NCI-H1105 (cell line): ENCODE results near the gene GAL3ST1.

Experiments
- DNase-seq: peaks from one replicate; lab custom pipeline; 2025; lab: John Stamatoyannopoulos, UW

GAL3ST1 gene

DNA sequence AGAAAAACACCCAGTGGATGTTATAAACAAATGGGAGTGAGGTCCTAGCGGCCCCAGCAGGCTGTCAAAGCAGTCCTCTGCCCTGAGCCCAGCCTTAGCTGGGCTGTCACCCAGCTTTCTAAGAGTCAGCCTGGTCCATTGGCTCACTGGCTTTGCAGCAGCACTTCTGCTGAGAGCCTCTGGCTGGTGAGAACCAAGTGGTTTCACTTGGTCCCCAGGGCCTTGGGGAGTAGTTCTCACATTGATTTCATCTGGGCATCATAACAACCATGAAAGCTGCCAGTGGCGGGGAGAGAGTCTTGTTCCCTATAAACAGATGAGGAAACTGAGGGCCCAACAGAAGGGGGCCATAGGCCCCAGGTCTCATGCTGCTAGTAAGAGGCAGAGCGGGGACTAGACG is 39.3 kb downstream of the GAL3ST1 start:
- no peak for DNase-seq

DNA sequence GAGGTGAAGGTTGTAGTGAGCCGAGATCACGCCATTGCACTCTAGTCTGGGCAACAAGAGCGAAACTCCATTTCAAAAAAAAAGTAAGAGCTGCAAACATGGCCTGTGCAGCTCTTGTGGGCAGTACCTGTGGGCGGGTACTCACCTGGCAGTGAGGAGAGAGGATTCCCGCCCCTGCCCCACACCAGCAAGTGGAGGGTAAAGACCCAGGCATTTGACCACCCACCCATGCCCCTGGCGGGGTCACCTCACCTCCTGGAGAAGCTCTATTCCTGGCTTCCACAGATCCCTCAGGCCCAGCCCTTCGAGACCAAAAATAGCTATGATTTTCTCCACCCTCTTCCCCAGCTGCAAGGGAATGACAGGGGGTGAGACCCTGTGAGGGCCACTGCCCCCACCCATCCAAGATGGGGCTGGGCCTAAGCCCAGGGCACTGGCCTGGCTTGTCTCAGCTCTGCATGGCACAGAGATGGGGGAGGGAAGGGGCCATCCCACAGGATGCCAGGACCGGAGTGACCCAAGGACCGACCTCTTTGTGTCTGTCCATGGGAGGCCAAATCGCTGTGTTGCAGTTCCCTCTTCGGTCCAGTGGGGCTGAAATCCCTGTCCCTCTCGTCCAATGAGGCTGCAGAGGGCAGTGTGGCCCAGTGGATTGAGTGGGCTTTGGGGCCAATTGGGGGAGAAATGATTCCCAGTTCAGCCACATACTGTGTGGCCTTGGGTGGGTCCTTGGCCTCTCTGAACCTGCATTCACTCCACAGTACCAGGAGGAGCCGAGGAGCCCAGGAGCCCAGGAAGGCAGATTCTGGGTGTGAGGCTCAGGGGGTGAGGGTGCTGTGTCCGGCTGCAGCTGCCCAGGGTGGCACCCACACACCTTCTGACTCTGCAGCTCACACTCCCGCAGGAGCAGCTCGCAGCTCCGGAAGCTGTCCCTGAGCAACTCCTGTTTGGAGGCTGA is 42.5 kb downstream of the GAL3ST1 start:
- no peak for DNase-seq

DNA sequence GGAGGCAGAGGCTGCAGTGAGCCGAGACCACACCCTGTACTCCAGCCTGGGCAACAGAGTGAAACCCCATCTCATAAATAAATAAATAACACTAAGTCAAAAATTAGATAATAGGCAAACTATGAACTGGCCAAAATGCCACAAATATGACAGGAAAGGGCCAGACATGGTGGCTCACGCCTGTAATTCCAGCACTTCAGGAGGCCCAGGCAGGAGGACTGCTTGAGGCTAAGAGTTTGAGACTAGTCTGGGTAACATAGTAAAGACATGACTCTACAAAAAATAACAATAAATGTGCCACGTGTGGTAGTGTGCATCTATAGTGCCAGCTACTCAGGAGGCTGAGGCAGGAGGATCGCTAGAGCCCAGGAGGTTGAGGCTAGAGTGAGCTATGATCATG is 47.8 kb downstream of the GAL3ST1 start:
- no peak for DNase-seq

DNA sequence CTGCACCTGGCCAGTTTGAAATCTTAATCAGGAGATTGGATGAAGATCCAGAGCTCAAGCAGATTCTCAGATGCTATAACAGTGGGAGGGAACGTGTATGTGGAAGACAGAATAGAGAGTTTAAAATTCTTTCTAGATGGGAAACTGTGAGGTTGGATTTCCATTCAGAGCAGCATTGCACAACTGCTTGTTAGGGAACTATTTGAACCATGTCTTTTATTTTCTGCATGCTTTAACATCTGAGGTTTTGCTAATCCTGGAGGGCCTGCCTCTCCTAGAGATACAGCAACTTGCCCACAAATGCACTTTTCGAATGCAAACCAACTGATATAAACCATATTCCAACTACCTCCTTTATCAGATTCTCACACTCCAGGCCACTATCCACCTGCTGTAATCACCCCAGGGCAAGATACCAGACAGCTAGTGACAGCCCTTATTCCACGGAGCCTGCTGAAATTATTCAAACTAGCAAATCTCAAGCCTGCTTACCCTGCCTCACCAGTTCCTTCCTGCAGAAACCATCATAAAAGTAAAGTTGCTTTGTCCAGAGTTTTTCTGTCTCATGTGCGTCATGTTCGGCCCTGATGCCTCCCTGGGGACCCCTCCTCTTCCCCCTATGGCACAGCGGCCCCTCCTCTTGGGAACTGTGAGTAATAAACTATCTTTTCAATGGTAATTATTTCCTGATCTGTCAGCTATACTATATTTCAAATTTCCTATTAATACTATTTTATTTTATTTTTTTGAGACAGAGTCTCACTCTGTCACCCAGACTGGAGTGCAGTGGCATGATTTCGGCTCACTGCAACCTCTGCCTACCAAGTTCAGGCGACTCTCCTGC is 50.6 kb downstream of the GAL3ST1 start:
- DNase-seq = no peak

DNA sequence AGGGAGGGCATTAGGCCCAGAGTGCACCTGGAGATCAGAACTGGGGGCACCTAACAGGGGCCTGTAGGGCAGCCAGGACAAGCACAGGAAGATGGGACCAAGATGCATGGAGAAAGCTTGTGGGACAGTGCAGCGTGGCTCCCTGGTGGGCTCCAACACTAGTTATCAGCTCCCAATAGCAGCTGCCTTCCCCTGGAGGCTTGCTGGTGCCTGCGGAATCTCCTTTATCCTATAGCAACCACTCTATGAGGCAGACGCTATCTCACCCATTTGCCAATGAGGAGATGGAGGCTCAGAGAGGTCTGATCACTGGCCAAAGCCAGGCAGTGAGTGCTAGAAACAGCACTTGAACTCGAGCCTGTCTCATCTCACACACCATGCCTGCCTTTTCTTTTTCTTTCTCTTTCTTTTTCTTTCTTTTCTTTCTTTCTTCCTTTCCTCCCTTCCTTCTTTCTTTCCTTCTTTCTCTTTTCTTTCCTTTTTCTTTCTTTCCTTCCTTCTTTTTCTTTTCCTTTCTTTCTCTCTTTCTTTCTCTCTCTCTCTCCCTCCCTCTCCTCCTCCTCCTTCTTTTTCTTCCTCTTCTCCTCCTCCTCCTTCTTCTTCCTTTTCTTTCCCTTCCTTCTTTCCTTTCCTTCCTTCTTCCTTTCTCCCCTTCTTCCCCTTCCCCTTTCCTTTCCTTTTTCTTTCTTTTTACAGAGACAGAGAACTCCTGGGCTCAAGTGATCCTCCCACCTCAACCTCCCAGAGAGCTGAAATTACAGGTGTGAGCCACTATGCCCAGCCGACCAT is 52.9 kb downstream of the GAL3ST1 start:
- DNase-seq = no peak

DNA sequence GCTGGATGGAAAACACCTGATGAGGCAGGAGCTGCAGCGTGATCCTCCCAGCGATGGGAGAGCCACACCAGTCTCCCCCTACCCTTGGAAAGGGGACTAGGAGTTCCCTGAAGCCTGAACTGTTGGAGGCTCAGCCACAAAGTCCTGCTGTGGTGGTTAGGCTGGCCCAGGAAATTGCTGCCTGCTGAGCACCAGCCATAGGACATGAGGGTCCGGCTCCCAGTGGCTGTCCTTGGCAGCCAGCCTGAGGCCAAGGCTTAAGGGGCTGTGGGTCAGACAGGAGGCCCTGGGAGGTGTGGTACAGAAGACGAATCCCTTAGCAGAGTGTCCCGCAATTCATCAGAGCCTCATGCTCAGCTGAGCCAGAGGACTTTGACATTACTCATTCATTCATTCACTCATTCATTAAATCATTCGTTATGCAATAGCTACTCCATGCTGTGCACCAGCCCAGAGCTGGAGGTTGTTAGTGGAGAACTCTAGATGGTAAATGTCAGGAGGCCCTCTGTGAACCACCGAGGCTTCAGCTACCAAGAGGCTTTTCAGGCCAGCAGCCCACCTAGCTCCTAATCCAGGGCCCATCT is 54.5 kb downstream of the GAL3ST1 start:
- DNase-seq = no peak

DNA sequence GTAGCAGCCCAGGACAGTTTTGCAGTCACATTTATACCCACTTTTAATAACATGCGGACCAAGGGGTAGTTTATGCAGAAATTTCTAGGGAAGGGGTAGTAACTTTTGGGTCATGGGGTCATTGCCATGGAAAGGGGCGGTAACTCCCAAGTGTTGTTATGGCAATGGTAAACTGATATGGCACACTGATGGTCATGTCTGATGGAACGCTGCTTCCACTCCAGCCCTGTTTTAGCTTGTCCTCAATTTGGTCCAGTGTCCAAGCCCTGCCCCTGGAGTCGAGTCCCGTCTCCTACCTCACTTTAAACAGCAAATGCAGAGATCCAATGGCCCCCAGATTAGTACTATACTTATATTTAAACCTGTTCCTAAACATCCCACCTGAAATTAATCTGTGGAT is 57.7 kb downstream of the GAL3ST1 start:
- DNase-seq = no peak

DNA sequence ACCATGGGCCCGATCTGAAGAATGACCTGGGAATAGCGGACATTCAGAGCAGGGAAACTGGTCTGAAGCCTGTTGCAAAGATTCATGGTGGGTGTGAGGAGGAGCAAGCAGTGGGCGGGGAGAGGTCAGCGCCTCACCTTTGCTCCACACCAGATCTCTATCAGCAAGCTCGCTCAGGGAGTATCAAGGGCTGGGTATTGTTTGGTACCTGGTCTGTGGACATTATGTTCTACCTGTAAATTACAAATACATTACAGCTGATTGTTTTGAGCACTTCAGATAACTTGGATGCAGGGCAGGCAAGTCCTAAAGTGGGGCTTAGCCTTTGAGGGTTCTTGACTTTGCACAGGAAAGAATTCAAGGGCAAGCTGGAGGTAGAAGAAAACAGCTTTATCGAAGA is 58.2 kb downstream of the GAL3ST1 start:
- DNase-seq = no peak

DNA sequence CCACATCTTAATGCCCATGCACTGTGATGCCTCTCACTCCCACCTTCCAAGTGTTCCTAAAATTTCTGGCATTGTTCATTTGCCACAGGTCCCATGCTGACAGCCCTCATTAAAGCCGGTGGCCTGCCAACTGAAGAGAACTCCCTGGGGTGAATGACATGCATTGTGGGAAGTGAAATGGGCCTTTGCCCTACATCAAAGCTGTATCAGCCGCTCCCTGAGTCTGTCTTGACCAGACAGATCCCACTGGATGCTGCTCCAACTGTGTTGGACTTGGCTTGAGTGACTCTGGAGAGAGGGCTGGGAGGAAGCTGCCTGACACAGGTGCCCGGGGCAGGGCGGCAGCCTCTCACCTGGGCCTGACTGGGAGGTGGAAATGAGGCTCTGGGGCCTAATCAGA is 60.2 kb downstream of the GAL3ST1 start:
- DNase-seq = no peak

DNA sequence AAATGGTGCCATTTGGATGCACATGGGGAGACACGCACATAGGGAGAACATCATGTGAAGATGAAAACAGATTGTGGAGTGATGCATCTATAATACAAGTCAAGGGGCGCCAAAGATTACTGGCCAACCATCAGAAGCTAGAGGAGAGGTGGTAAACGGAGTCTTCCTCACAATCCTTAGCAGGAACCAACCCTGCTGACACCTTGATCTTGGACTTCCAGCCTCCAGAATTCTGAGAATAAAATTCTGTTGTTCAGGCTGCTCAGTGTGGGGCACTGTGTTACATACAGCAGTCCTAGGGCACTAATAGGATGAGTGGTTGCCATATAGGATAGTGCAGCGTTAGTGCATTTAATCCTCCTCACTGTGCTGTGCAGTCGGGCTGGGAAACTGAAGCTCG is 61.0 kb downstream of the GAL3ST1 start:
- DNase-seq = no peak

DNA sequence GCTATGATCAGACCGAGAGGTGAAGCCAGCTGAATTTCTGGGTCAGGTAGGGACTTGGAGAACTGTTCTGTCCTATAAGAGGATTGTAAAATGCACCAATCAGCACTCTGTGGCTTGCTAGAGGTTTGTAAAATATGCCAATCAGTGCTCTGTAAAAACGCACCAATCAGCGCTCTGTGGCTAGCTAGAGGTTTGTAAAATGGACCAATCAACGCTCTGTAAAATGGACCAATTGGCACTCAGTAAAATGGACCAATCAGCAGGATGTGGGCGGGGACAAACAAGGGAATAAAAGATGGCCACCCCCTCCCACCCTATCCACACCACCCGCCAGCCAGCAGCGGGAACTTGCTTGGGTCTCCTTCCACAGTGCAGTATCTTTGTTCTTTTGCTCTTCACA is 62.6 kb downstream of the GAL3ST1 start:
- DNase-seq = no peak

DNA sequence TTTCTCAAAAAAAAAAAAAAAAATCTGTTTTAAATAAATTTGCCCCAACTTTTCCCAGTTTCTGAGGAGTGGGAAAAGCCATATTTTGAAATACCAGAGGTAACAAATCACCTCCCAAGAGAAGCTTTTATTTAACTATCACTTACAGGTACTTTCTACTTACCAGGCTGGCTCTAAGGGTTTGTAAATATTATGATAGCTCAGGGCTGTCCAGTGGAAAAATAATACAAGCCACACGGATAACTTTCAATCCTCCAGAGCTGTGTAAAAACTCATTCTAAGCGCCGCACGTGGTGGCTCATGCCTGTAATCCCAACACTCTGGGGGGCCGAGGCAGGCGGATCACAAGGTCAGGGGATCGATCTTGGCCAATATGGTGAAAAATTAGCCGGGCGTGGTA is 63.4 kb downstream of the GAL3ST1 start:
- no peak for DNase-seq

DNA sequence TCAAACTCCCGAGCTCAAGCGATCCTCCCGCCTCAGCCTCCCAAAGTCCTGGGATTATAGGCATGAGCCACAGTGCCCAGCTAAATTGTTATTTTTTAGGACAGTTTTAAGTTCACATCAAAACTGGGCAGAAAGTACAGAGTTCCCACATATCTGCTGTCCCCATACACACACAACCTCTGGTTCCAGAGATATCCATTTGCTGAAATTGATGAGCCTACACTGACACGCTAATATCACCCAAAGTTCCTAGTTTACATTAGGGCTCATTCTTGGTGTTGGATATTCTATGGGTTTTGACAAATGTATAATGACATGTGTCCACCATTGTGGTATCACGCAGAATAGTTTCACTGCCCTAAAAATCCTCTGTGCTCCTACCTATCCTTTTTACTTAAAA is 66.2 kb downstream of the GAL3ST1 start:
- no peak for DNase-seq

DNA sequence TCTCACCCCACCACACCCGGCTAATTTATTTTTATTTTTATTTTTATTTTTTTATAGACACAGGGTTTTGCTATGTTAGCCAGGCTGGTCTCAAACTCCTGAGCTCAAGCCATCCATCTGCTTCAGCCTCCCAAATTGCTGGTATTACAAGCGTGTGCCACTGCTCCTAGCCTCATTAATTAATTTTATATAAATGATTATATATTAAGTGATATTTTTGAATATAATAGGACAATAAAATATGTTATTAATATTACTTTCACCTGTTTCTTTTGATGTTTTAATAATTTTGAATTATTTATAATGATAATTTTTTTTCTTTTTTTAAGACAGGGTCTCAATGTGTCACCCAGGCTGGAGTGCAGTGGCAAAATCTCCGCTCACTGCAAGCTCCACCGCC is 66.8 kb downstream of the GAL3ST1 start:
- no peak for DNase-seq

DNA sequence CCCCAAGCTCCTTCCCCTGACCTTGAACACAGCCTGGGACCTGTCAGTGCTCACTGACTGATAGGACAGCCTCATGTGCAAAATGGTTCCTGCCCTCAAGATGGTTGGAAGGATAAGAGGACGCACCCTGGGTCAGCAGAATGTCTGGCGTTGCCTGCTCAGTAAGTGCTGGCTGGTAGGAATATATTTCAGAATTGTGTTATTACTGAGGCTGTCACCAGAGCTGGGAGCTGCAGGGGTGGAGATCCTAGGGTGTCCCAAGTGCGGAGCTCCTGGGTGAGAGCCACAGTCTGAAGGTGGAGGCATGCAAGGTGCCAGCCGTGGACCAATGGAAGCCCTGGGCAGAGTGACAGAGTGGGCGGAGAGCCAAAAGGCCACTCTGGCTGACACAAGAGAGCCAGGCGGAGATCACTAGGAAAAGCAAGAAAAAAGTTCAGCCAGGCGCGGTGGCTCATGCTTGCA is 67.9 kb downstream of the GAL3ST1 start:
- DNase-seq = no peak
